ENCODE results near the gene SUN2.

- peak; percentile 25; the same call in 1 of the 2 replicates for TF ChIP-seq POLR2A (IDR thresholded peaks at IDR 0.05; ENCODE audit: low read depth, low read length)
- TF ChIP-seq POLR2AphosphoS5 (IDR thresholded peaks at IDR 0.05; ENCODE audit: low read depth, low read length) = no peak
- TF ChIP-seq TAF1 (IDR thresholded peaks at IDR 0.05; ENCODE audit: borderline replicate concordance, low read depth, low read length) = no peak
Measured at GRCh38 chr22:38736257-38736570, 19.6 kb downstream of the SUN2 start.
